Endodermal cell (in vitro differentiated cells): Measurements from ENCODE around the gene ZMYM3. TPM values are rescaled to one million over a fixed set of nuclear protein-coding genes. Genes with fewer than 3 reads are reported as not detected.

Source experiments
- DNase-seq: peaks from one replicate; pipeline ENCODE4 v3.0.0-alpha.2; 2017
- H3K27ac ChIP-seq: 2 replicates; pipeline ENCODE4 v1.5.1; 2013; ENCODE audit warnings: mild to moderate bottlenecking, low read depth, low read length, moderate library complexity
- H3K27me3 ChIP-seq: 2 replicates; pipeline ENCODE4 v1.6.1; 2013; ENCODE audit warnings: mild to moderate bottlenecking, low read length, moderate library complexity; ENCODE audit not compliant: insufficient read depth, control insufficient read depth, poor library complexity, severe bottlenecking
- H3K36me3 ChIP-seq: 2 replicates; pipeline ENCODE4 v1.7.0; 2013; ENCODE audit warnings: mild to moderate bottlenecking, low read length, moderate library complexity; ENCODE audit not compliant: control insufficient read depth, insufficient read depth
- H3K4me1 ChIP-seq: one replicate; pipeline ENCODE4 v1.7.0; 2013; ENCODE audit warnings: low read length; ENCODE audit not compliant: control insufficient read depth, insufficient read depth
- H3K4me3 ChIP-seq: 2 replicates; pipeline ENCODE4 v1.5.1; 2013; ENCODE audit warnings: mild to moderate bottlenecking, low read length, moderate library complexity
- H3K9ac ChIP-seq: 2 replicates; pipeline ENCODE4 v1.6.1; 2013; ENCODE audit warnings: mild to moderate bottlenecking, low read length, moderate library complexity; ENCODE audit not compliant: poor library complexity, severe bottlenecking; ENCODE audit errors: extremely low read depth
- H3K9me3 ChIP-seq: 2 replicates; pipeline ENCODE4 v1.6.1; 2013; ENCODE audit warnings: mild to moderate bottlenecking, low read length, moderate library complexity; ENCODE audit not compliant: control insufficient read depth
- H3K27ac Mint-ChIP-seq: 2 replicates; pipeline ENCODE4 v1.8.0; 2020; ENCODE audit warnings: mixed read lengths
- H3K27me3 Mint-ChIP-seq: 2 replicates; pipeline ENCODE4 v1.8.0; 2021; ENCODE audit warnings: mild to moderate bottlenecking, mixed read lengths; ENCODE audit not compliant: insufficient read depth
- H3K36me3 Mint-ChIP-seq: 2 replicates; pipeline ENCODE4 v1.8.0; 2020; ENCODE audit warnings: low read depth, mixed read lengths
- H3K4me1 Mint-ChIP-seq: 2 replicates; pipeline ENCODE4 v1.8.0; 2020; ENCODE audit warnings: mixed read lengths
- H3K4me3 Mint-ChIP-seq: 2 replicates; pipeline ENCODE4 v1.8.0; 2020; ENCODE audit warnings: mild to moderate bottlenecking, moderate library complexity, mixed read lengths
- H3K9me3 Mint-ChIP-seq: 2 replicates; pipeline ENCODE4 v1.8.0; 2020; ENCODE audit warnings: mild to moderate bottlenecking, mixed read lengths
- WGBS, 2 experiments: methylation state at CpG; one replicate each; pipeline versions ENCODE4 v1.1.5 to v1.1.7; 2013; ENCODE audit warnings: missing lambda C conversion rate in 2 of 2, mixed read lengths in 1 of 2; ENCODE audit not compliant: insufficient coverage in 1 of 2, insufficient read length in 1 of 2; 5-methylcytosine and 5-hydroxymethylcytosine counted together
- total RNA-seq, 2 donors: library from RNA; stranded (reverse); fragmentation: NEBNext Ultra II Directional in 1 of 2; extraction: Animal tissue kit (Norgen Biotek cat#: 25700) in 1 of 2; gene quantifications; 2 replicates in 1 of 2; 3 replicates in 1 of 2; pipeline ENCODE4 v1.2.1, GENCODE V29; 2021
- TF ChIP-seq, protein P1 (sequence below): fragments of 200-600 bp; sonication (generic); conservative IDR thresholded peaks from 2 replicates; pipeline ENCODE4 v1.5.0; 2021; ENCODE audit warnings: antibody characterized with exemption, mild to moderate bottlenecking

The ZMYM3 gene
- total RNA-seq, 2 donors from 2014 or later, result 91.0 to 91.8 TPM

DNA sequence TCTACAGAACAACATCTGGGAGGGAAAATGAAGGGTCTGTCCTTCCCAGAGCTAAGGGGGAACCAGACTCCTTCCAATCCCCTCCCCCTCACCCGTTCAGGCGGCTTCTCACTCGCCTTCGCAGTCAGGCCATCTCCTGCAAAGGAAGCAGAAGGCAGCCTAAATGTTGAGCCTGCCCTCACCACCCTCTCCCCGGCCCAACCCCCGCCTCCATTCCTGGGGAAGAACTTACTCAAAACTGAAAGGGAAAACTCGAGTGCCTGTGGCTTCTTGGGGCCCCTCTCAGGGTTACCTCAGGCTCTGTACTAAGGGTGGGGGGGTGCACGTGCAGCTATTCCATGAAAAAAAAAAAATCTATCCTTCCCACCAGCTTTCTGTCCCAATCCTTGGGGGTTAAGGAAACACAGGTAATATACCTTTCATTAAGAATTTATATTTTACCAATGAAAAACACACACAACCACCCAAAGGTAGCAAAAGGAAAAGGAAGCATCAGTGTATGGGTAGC lies 2.4 kb downstream of the ZMYM3 start:
- TF ChIP-seq, protein P1, sequence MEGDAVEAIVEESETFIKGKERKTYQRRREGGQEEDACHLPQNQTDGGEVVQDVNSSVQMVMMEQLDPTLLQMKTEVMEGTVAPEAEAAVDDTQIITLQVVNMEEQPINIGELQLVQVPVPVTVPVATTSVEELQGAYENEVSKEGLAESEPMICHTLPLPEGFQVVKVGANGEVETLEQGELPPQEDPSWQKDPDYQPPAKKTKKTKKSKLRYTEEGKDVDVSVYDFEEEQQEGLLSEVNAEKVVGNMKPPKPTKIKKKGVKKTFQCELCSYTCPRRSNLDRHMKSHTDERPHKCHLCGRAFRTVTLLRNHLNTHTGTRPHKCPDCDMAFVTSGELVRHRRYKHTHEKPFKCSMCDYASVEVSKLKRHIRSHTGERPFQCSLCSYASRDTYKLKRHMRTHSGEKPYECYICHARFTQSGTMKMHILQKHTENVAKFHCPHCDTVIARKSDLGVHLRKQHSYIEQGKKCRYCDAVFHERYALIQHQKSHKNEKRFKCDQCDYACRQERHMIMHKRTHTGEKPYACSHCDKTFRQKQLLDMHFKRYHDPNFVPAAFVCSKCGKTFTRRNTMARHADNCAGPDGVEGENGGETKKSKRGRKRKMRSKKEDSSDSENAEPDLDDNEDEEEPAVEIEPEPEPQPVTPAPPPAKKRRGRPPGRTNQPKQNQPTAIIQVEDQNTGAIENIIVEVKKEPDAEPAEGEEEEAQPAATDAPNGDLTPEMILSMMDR, result no peak
- Mint-ChIP-seq H3K27ac (no peak overlapping the region), H3K9me3 (peaks cover 67% of the 10 kb centered on the region), H3K36me3 (peaks cover 41% of the 10 kb centered on the region), H3K4me3 (peak overlapping the region; percentile 91), H3K4me1 (peaks cover 8% of the 10 kb centered on the region), H3K27me3 (no peaks in the 10 kb centered on the region)
- H3K9ac ChIP-seq, result no peak overlapping the region
- H3K27ac ChIP-seq, result no peak overlapping the region
- DNase-seq, result no peak
- no peaks in the 10 kb centered on the region for H3K9me3 ChIP-seq
- H3K4me3 ChIP-seq, result peak overlapping the region; percentile 83
- H3K27me3 ChIP-seq, result no peaks in the 10 kb centered on the region
- no peaks in the 10 kb centered on the region for H3K4me1 ChIP-seq
- peaks cover 24% of the 10 kb centered on the region for H3K36me3 ChIP-seq
- 68% methylated on average over 4 of the region's 8 CpGs; no CpG with 5 or more reads in 1 of the 2 experiments for WGBS, 2 experiments

DNA sequence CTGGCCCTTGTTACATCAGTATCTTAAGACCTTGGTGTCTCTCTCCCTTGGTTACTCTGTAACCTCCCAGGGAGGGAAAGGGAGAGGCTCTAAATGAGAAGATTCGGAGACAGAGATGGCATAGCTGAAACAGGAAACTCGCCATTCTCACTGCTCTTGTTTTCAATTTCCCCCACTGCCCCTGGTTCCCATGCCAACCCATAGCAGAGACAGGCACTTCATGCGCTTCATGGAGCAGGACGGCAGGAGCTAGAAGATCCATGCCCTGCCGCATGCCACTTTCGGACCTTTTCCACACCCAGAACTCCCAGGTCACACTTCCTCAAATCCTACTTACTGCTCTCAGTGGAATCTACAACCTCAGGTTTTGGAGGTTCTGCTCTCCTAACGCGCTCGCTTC lies 3.1 kb downstream of the ZMYM3 start:
- Mint-ChIP-seq H3K36me3 (peaks cover 45% of the 10 kb centered on the region), H3K4me3 (peak overlapping the region; percentile 91), H3K27ac (no peak overlapping the region), H3K9me3 (peaks cover 65% of the 10 kb centered on the region), H3K27me3 (no peaks in the 10 kb centered on the region), H3K4me1 (peaks cover 4% of the 10 kb centered on the region)
- TF ChIP-seq, protein P1, result no peak
- Histone ChIP-seq H3K9me3 (no peaks in the 10 kb centered on the region), H3K27ac (no peak overlapping the region), H3K36me3 (peaks cover 26% of the 10 kb centered on the region), H3K4me3 (no peak overlapping the region), H3K4me1 (no peaks in the 10 kb centered on the region), H3K27me3 (no peaks in the 10 kb centered on the region), H3K9ac (no peak overlapping the region)
- WGBS, 2 experiments, result 60 to 93% methylated on average over 1 to 6 of the region's 9 CpGs
- DNase-seq, result no peak

DNA sequence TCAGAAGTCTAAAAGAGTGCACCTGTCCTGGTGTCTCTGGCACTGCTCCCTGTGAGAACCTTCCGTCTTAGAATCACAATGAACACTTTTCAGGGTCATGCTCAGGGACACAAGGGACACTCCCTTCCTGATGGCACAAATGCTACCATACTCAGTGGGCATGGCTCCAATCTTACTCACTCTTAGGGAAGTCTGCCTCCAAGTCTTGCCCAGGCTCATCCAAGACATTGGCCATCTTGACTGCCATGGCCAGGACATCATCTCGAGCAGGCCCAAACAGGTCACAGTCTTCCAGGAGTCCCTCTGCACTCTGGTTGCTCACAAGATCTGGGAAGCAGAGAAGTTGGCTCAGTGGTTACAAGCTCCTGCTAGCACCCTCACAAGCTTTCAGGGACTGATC lies 8.8 kb downstream of the ZMYM3 start:
- Mint-ChIP-seq H3K4me3 (no peak overlapping the region), H3K27me3 (no peaks in the 10 kb centered on the region), H3K36me3 (peaks cover 87% of the 10 kb centered on the region), H3K9me3 (peaks cover 89% of the 10 kb centered on the region), H3K27ac (no peak overlapping the region), H3K4me1 (no peaks in the 10 kb centered on the region)
- no peak for DNase-seq
- Histone ChIP-seq H3K36me3 (peaks cover 53% of the 10 kb centered on the region), H3K4me1 (no peaks in the 10 kb centered on the region), H3K27me3 (no peaks in the 10 kb centered on the region), H3K27ac (no peak overlapping the region), H3K9ac (no peak overlapping the region), H3K4me3 (no peak overlapping the region), H3K9me3 (no peaks in the 10 kb centered on the region)
- TF ChIP-seq, protein P1, result no peak
- WGBS, 2 experiments, result 92% methylated on average over 2 of the region's 2 CpGs; no CpG with 5 or more reads in 1 of the 2 experiments
